MM.1S (cell line): ENCODE results near the gene PALD1.

ENCODE experiments used
- DNase-seq: peaks from one replicate; pipeline ENCODE4 v3.0.0-alpha.2; 2015
- H2AFZ ChIP-seq: fragments of 300-600 bp; sonication (generic); 2 replicates; pipeline ENCODE4 v1.6.0; 2016; ENCODE audit warnings: antibody characterized with exemption, low read length
- H3F3A ChIP-seq: fragments of 300-600 bp; sonication (generic); 2 replicates; pipeline ENCODE4 v1.6.1; 2016; ENCODE audit warnings: mild to moderate bottlenecking, antibody characterized with exemption, low read length, moderate library complexity, mixed read lengths; ENCODE audit not compliant: insufficient read depth
- H3K27ac ChIP-seq: fragments of 300-600 bp; sonication (generic); 2 replicates; pipeline ENCODE4 v1.5.1; 2016; ENCODE audit warnings: mild to moderate bottlenecking, low read length
- H3K27me3 ChIP-seq: fragments of 300-600 bp; sonication (generic); replicated peaks from 2 replicates; pipeline ENCODE4 v1.6.0; 2016; ENCODE audit warnings: low read length; ENCODE audit not compliant: insufficient read depth
- H3K36me3 ChIP-seq: fragments of 300-600 bp; sonication (generic); replicated peaks from 2 replicates; pipeline ENCODE4 v1.6.1; 2016; ENCODE audit warnings: mild to moderate bottlenecking, low read length, mixed read lengths; ENCODE audit not compliant: insufficient read depth
- H3K4me1 ChIP-seq: fragments of 300-600 bp; sonication (generic); 2 replicates; pipeline ENCODE4 v1.6.1; 2016; ENCODE audit warnings: low read length, mixed read lengths
- H3K4me2 ChIP-seq: fragments of 300-600 bp; sonication (generic); 2 replicates; pipeline ENCODE4 v1.6.0; 2016; ENCODE audit warnings: low read depth, low read length
- H3K4me3 ChIP-seq: fragments of 300-600 bp; sonication (generic); 2 replicates; pipeline ENCODE4 v1.5.1; 2016; ENCODE audit warnings: low read length, mixed read lengths
- H3K79me2 ChIP-seq: fragments of 300-600 bp; sonication (generic); 2 replicates; pipeline ENCODE4 v1.6.1; 2016; ENCODE audit warnings: mixed run types, low read length, mixed read lengths
- H3K9ac ChIP-seq: fragments of 300-600 bp; sonication (generic); 2 replicates; pipeline ENCODE4 v1.6.1; 2016; ENCODE audit warnings: low read length, mixed read lengths
- H3K9me2 ChIP-seq: fragments of 300-600 bp; sonication (generic); replicated peaks from 2 replicates; pipeline ENCODE4 v1.6.1; 2016; ENCODE audit warnings: mild to moderate bottlenecking, low read length, mixed read lengths; ENCODE audit not compliant: insufficient read depth
- H3K9me3 ChIP-seq: fragments of 300-600 bp; sonication (generic); replicated peaks from 2 replicates; pipeline ENCODE4 v1.6.1; 2016; ENCODE audit warnings: mild to moderate bottlenecking, low read length, mixed read lengths; ENCODE audit not compliant: insufficient read depth
- H4K20me1 ChIP-seq: fragments of 300-600 bp; sonication (generic); 2 replicates; pipeline ENCODE4 v1.6.1; 2016; ENCODE audit warnings: mild to moderate bottlenecking, low read length, moderate library complexity, mixed read lengths; ENCODE audit not compliant: insufficient read depth
- CTCF ChIP-seq: fragments of 300-600 bp; sonication (generic); IDR thresholded peaks from 2 replicates; pipeline ENCODE4 v1.5.1; 2016; ENCODE audit warnings: antibody characterized with exemption, low read length, mixed read lengths
- EZH2 ChIP-seq: fragments of 300-600 bp; sonication (generic); optimal IDR thresholded peaks from 2 replicates; pipeline ENCODE3; 2017; ENCODE audit warnings: low read depth, mild to moderate bottlenecking, antibody characterized with exemption, low read length, mixed read lengths
- EZH2phosphoT487 ChIP-seq: fragments of 300-600 bp; sonication (generic); IDR thresholded peaks from 2 replicates; pipeline ENCODE4 v1.6.1; 2018; ENCODE audit warnings: antibody characterized with exemption, low read length

Gene PALD1

DNA sequence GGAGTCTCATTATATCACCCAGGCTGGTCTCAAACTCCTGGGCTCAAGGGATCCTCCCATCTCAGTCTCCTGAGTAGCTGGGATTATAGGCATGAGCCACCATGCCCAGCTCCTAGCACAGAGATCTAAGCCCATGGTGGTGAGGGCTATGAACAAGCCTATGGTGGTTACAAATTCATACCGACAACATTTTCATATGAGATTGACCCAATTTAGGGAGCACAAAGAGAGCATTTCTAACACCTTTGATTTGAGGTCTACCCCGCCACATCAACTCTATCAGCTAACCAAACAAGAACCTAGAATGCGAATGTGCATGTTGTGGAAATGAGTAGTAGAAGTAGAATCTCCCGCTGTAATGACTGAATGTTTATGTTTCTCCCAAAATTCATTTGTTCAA lies 138.2 kb downstream of the PALD1 start:
- DNase-seq = no peak
- Histone ChIP-seq H3K79me2 (no peaks in the 10 kb centered on the region), H3K4me3 (no peak overlapping the region), H3K36me3 (no peaks in the 10 kb centered on the region), H3K9me3 (no peaks in the 10 kb centered on the region), H4K20me1 (no peaks in the 10 kb centered on the region), H3K27me3 (no peaks in the 10 kb centered on the region), H3K9me2 (no peaks in the 10 kb centered on the region), H3K4me2 (no peak overlapping the region), H2AFZ (no peak overlapping the region), H3K4me1 (peaks cover 8% of the 10 kb centered on the region; the same call in 1 of the 2 replicates), H3K27ac (no peak overlapping the region), H3F3A (no peaks in the 10 kb centered on the region), H3K9ac (no peak overlapping the region)
- TF ChIP-seq EZH2 = no peak
- TF ChIP-seq CTCF = no peak
- TF ChIP-seq EZH2phosphoT487 = no peak
